ENCODE results near the gene SUPT7L. TPM values are rescaled to one million over a fixed set of nuclear protein-coding genes. Genes with fewer than 3 reads are reported as not detected.

SUPT7L gene
- total RNA-seq, 1 experiment from 2014 or later: 25.2 TPM

GRCh38 chr2:27707462-27708256 lies 44.2 kb upstream of the SUPT7L start:
- TF ChIP-seq, protein P1, sequence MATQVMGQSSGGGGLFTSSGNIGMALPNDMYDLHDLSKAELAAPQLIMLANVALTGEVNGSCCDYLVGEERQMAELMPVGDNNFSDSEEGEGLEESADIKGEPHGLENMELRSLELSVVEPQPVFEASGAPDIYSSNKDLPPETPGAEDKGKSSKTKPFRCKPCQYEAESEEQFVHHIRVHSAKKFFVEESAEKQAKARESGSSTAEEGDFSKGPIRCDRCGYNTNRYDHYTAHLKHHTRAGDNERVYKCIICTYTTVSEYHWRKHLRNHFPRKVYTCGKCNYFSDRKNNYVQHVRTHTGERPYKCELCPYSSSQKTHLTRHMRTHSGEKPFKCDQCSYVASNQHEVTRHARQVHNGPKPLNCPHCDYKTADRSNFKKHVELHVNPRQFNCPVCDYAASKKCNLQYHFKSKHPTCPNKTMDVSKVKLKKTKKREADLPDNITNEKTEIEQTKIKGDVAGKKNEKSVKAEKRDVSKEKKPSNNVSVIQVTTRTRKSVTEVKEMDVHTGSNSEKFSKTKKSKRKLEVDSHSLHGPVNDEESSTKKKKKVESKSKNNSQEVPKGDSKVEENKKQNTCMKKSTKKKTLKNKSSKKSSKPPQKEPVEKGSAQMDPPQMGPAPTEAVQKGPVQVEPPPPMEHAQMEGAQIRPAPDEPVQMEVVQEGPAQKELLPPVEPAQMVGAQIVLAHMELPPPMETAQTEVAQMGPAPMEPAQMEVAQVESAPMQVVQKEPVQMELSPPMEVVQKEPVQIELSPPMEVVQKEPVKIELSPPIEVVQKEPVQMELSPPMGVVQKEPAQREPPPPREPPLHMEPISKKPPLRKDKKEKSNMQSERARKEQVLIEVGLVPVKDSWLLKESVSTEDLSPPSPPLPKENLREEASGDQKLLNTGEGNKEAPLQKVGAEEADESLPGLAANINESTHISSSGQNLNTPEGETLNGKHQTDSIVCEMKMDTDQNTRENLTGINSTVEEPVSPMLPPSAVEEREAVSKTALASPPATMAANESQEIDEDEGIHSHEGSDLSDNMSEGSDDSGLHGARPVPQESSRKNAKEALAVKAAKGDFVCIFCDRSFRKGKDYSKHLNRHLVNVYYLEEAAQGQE (IDR thresholded peaks at IDR 0.05; ENCODE audit: low read depth): no peak
- no peak for TF ChIP-seq MAX (IDR thresholded peaks at IDR 0.05)
- no peak for TF ChIP-seq ELF1 (IDR thresholded peaks at IDR 0.05; ENCODE audit: borderline replicate concordance, low read depth)
- no peak for TF ChIP-seq POLR2AphosphoS5 (IDR thresholded peaks at IDR 0.05; ENCODE audit: low read depth, low read length)
- TF ChIP-seq CEBPB (IDR thresholded peaks at IDR 0.05; ENCODE audit: low read depth): no peak
- TF ChIP-seq ZFX (IDR thresholded peaks at IDR 0.05): no peak
- TF ChIP-seq ZBTB33 (IDR thresholded peaks at IDR 0.05; ENCODE audit: extremely low read depth, insufficient replicate concordance, low read length): no peak
- TF ChIP-seq CBX3 (IDR thresholded peaks at IDR 0.05; ENCODE audit: low read depth): no peak
- no peak for TF ChIP-seq EZH2phosphoT487 (IDR thresholded peaks at IDR 0.05; ENCODE audit: borderline replicate concordance)
- TF ChIP-seq SIN3A (IDR thresholded peaks at IDR 0.05; ENCODE audit: low read depth): no peak
- TF ChIP-seq EGR1 (IDR thresholded peaks at IDR 0.05; ENCODE audit: low read depth): no peak
- TF ChIP-seq POLR2A (IDR thresholded peaks at IDR 0.05; ENCODE audit: borderline replicate concordance, extremely low read depth, insufficient read depth, insufficient read length): no peak
- Histone ChIP-seq H3K4me2 (ENCODE audit: low read length) (no peak overlapping the region), H3K79me2 (ENCODE audit: insufficient read depth, low read length) (no peaks in the 10 kb centered on the region), H3K9me3 (ENCODE audit: control insufficient read depth in 1 of 2, insufficient read depth in 1 of 2, low read depth in 1 of 2, low read length in 2 of 2) (no peaks in the 10 kb centered on the region), H3K36me3 (ENCODE audit: control insufficient read depth in 1 of 2, insufficient read depth in 2 of 2, low read length in 2 of 2) (no peaks in the 10 kb centered on the region), H3K4me1 (ENCODE audit: control insufficient read depth in 1 of 2, insufficient read depth in 2 of 2, low read length in 2 of 2) (peaks cover 17 to 51% of the 10 kb centered on the region in 2 experiments), H3K9me2 (ENCODE audit: insufficient read depth) (no peaks in the 10 kb centered on the region), H3K27me3 (ENCODE audit: insufficient read depth, low read length) (no peaks in the 10 kb centered on the region), H2AFZ (ENCODE audit: low read depth, low read length, poor library complexity, severe bottlenecking) (no peak overlapping the region), H4K20me1 (ENCODE audit: insufficient read depth) (no peaks in the 10 kb centered on the region), H3K4me3 (replicated peaks in 1 of 2; ENCODE audit: low read depth in 1 of 2, low read length in 2 of 2) (no peak overlapping the region), H3K9ac (ENCODE audit: low read length) (no peak overlapping the region), H3K27ac (ENCODE audit: low read depth, low read length) (no peak overlapping the region)
- ChIA-PET CTCF (interaction anchor here (1.4 to 2.7 kb wide), 3 partner anchors 16 to 745 kb away, joined by 6 to 16 read pairs (median 12); no protein-coding TSS in a partner anchor), RAD21 (ENCODE audit: low non-redundant PET in 1 of 2, low total read pairs in 2 of 2, uncharacterized antibody in 2 of 2, unreplicated experiment in 2 of 2) (interaction anchor here in 1 of 2 experiments (0.7 kb wide), 2 partner anchors 181 to 689 kb away, joined by 3 to 4 read pairs; no protein-coding TSS in a partner anchor), POLR2A (interaction anchor here (1.8 kb wide), 1 partner anchor 10 kb away, joined by 14 read pairs; no protein-coding TSS in a partner anchor)
- DNase-seq (ENCODE audit: low read depth, low spot score) (no peak), ATAC-seq (no peak)
- intact Hi-C loops (cut with micrococcal nuclease): no loop called here
- no TSS peak for BruUV-seq (replicated peaks)

All from HCT116 (cell line).